ENCODE measurements around the gene TRPV4.

DNA sequence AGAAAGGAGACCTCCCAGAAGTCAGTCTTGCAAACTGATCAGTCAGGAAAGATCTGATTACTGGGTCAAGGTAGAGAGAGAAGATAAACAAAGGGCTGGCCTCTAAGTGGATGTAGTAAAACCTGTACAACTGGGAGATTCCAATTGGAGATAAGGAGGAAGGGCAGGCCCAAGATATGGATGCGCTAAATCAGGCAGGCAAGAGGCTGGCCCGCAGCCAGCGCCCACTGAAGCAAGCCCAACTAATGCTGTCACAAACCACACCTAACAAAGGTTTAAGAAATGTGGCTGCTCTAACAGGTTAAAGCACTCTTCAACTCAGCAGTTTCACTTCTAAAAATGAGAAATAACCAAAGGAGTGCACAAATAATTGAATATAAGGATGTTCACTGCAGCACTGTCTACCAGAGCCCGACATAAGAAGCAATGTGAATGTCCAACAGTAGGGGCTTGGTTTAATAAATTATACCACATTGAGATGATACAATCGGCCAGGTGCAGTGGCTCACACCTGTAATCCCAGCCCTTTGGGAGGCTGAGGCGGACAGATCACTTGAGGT is 42.5 kb upstream of the TRPV4 start:
- TF ChIP-seq, protein P1, sequence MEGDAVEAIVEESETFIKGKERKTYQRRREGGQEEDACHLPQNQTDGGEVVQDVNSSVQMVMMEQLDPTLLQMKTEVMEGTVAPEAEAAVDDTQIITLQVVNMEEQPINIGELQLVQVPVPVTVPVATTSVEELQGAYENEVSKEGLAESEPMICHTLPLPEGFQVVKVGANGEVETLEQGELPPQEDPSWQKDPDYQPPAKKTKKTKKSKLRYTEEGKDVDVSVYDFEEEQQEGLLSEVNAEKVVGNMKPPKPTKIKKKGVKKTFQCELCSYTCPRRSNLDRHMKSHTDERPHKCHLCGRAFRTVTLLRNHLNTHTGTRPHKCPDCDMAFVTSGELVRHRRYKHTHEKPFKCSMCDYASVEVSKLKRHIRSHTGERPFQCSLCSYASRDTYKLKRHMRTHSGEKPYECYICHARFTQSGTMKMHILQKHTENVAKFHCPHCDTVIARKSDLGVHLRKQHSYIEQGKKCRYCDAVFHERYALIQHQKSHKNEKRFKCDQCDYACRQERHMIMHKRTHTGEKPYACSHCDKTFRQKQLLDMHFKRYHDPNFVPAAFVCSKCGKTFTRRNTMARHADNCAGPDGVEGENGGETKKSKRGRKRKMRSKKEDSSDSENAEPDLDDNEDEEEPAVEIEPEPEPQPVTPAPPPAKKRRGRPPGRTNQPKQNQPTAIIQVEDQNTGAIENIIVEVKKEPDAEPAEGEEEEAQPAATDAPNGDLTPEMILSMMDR (conservative IDR thresholded peaks at IDR 0.05 in 1 of 2, IDR thresholded peaks at IDR 0.05 in 1 of 2; ENCODE audit: extremely low read depth in 1 of 2, insufficient read depth in 1 of 2, low read depth in 1 of 2, low read length in 2 of 2): no peak
- no peak for TF ChIP-seq EZH2 (IDR thresholded peaks at IDR 0.05; ENCODE audit: borderline replicate concordance, low read length)

Data from mammary epithelial cell (primary cell).